PFSK-1 (cell line): Measurements from ENCODE around the gene PAPPA2.

Source experiments
- FOXP2 ChIP-seq: optimal IDR thresholded peaks from 2 replicates; pipeline ENCODE3; 2011; ENCODE audit warnings: borderline replicate concordance, control low read depth, inconsistent platforms; ENCODE audit not compliant: insufficient read depth; ENCODE audit errors: extremely low read length, extremely low read depth
- POLR2AphosphoS5 ChIP-seq: IDR thresholded peaks from 2 replicates; pipeline ENCODE4 v1.6.1; 2012; ENCODE audit warnings: low read depth, mild to moderate bottlenecking, control low read depth, low read length, moderate library complexity
- SIN3A ChIP-seq: IDR thresholded peaks from 2 replicates; pipeline ENCODE4 v1.6.1; 2012; ENCODE audit warnings: mild to moderate bottlenecking, low read length, moderate library complexity, borderline replicate concordance; ENCODE audit not compliant: insufficient read depth
- TAF1 ChIP-seq: IDR thresholded peaks from 2 replicates; pipeline ENCODE4 v1.6.1; 2012; ENCODE audit warnings: low read length, control low read depth, borderline replicate concordance; ENCODE audit not compliant: insufficient read depth
- TF ChIP-seq, protein P1 (sequence below), 2 experiments: IDR thresholded peaks; 2 replicates each; pipeline versions ENCODE4 v1.6.1 to v1.8.0; 2011 to 2012; ENCODE audit warnings: low read depth in 2 of 2, low read length in 2 of 2, control low read depth in 1 of 2, inconsistent platforms in 1 of 2, mild to moderate bottlenecking in 1 of 2, moderate library complexity in 1 of 2; ENCODE audit not compliant: insufficient read depth in 1 of 2

The PAPPA2 gene

DNA sequence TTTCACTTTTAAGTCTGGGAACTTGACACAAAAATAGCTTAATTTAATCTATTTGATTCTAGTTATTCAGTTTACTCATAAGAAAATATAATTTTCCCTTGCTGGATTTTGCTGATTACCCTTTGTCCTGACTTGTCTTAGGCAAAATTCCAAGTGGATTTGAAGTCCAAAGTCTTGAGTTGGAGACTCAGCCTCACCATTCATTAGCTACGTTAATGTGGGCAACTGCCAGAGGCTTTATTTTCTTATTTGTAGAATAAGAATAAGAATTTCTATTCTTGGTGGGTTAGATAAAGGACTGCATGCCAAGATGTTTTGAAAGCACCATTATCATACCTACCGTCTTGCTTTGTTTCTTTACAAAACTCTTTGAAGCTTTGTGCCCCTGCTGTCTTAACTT, 22.8 kb upstream of the PAPPA2 start:
- no peak for TF ChIP-seq FOXP2
- TF ChIP-seq POLR2AphosphoS5, result no peak
- TF ChIP-seq, protein P1, sequence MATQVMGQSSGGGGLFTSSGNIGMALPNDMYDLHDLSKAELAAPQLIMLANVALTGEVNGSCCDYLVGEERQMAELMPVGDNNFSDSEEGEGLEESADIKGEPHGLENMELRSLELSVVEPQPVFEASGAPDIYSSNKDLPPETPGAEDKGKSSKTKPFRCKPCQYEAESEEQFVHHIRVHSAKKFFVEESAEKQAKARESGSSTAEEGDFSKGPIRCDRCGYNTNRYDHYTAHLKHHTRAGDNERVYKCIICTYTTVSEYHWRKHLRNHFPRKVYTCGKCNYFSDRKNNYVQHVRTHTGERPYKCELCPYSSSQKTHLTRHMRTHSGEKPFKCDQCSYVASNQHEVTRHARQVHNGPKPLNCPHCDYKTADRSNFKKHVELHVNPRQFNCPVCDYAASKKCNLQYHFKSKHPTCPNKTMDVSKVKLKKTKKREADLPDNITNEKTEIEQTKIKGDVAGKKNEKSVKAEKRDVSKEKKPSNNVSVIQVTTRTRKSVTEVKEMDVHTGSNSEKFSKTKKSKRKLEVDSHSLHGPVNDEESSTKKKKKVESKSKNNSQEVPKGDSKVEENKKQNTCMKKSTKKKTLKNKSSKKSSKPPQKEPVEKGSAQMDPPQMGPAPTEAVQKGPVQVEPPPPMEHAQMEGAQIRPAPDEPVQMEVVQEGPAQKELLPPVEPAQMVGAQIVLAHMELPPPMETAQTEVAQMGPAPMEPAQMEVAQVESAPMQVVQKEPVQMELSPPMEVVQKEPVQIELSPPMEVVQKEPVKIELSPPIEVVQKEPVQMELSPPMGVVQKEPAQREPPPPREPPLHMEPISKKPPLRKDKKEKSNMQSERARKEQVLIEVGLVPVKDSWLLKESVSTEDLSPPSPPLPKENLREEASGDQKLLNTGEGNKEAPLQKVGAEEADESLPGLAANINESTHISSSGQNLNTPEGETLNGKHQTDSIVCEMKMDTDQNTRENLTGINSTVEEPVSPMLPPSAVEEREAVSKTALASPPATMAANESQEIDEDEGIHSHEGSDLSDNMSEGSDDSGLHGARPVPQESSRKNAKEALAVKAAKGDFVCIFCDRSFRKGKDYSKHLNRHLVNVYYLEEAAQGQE (IDR thresholded peaks at IDR 0.05; ENCODE audit: insufficient read depth in 1 of 2, low read depth in 2 of 2, low read length in 2 of 2), result no peak
- no peak for TF ChIP-seq TAF1
- TF ChIP-seq SIN3A, result no peak

DNA sequence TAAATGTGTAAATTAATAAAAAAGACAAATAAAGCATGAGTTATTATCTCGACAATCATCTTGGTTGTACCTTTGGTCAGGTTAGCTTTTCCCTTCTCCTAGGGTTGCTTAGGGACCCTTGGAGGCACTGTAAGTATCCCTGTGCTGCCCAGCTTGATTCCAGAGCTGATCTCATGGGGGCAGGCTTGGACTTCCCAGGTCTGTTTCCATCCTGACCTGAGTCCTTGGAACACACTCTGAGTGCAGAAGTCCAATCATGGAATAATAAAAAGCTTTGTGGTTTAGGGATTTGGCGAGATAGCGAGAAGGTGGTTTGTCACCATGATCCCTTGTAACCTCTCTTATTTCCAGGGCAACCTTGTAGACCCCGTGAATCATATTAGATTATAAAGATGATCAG, 18.7 kb upstream of the PAPPA2 start:
- TF ChIP-seq, protein P1 (IDR thresholded peaks at IDR 0.05; ENCODE audit: insufficient read depth in 1 of 2, low read depth in 2 of 2, low read length in 2 of 2), result no peak
- TF ChIP-seq TAF1 (no peak), POLR2AphosphoS5 (no peak), FOXP2 (no peak), SIN3A (no peak)

DNA sequence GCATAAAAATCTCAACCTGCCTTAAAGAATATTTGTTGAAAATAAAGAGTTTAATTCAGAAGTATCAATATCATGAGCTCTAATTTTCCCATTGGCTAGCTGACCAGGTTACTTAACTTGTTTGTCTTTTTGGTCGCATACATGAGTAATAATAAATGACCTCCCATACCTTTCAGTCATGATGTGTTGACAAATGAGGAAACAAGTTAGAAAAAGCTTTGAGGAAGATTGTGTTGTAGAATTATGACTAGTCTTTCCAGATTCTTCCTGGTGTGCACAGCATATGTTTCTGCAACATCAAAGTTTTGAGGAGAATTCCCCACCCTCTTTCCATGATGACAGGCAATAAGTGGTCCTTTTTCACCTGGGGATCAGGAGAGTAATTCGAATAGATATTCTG, 17.6 kb upstream of the PAPPA2 start:
- TF ChIP-seq TAF1 (no peak), FOXP2 (no peak), SIN3A (no peak), POLR2AphosphoS5 (no peak)
- TF ChIP-seq, protein P1 (IDR thresholded peaks at IDR 0.05; ENCODE audit: insufficient read depth in 1 of 2, low read depth in 2 of 2, low read length in 2 of 2), result no peak

DNA sequence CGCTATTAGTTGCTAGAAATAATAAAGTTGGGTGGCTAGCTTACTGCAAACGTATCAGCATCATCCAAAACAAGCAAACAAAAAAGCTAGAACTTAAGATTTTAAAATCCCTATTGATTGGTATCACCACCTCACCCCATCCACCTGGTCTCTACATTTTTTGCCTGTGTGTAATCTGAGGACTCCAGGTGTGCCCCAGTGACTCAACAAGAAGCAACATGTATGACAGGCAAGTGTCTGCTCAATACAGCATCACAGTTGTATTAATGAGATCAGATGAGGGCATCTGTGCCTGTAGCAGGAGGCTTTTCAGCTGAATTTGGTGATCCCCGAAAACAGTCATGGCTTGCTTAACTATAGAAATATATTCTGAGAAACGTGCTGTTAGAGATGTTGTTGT, 14.6 kb upstream of the PAPPA2 start:
- TF ChIP-seq, protein P1 (IDR thresholded peaks at IDR 0.05; ENCODE audit: insufficient read depth in 1 of 2, low read depth in 2 of 2, low read length in 2 of 2), result no peak
- no peak for TF ChIP-seq FOXP2
- no peak for TF ChIP-seq SIN3A
- TF ChIP-seq TAF1, result no peak
- TF ChIP-seq POLR2AphosphoS5, result no peak

DNA sequence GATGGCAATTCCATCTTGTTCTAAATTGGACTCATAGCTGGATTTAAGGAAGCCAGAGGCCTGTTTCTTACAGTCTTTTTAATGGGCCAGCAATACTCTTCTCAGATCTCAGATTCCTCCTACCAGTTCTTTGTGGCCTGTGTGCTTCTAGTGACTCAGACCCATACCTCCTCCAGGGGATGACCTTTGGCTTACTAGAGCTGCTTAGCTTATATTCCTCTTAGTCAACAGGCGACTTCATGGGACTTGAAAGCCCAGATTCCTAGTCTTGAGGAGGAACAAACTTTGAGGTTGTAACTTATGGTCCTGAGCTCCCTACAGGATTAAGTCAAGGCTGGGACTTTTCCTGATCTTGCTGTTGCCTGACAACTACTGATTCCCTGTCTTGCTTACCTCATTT, 12.4 kb upstream of the PAPPA2 start:
- TF ChIP-seq POLR2AphosphoS5, result no peak
- no peak for TF ChIP-seq FOXP2
- TF ChIP-seq, protein P1 (IDR thresholded peaks at IDR 0.05; ENCODE audit: insufficient read depth in 1 of 2, low read depth in 2 of 2, low read length in 2 of 2), result no peak
- no peak for TF ChIP-seq TAF1
- TF ChIP-seq SIN3A, result no peak
